Caki2 (cell line): ENCODE data around the gene SLC6A3. TPM values are rescaled to one million over a fixed set of nuclear protein-coding genes. Genes with fewer than 3 reads are reported as not detected.

ENCODE experiments used
- DNase-seq: peaks from one replicate; pipeline ENCODE4 v3.0.0-alpha.2; 2015; ENCODE audit warnings: low read depth
- in situ Hi-C: cut with HindIII; loops from 2 replicates; pipeline ENCODE4 v1.10.0; 2016; ENCODE audit warnings: low sequenced_read_pairs, low pct_unique_long_range_greater_than_20kb, mixed read lengths
- total RNA-seq: library from RNA; depleted of rRNA; stranded (reverse); fragments of >200 nt; shearing (Covaris generic); gene quantifications from 2 replicates; pipeline ENCODE4 v1.2.3, GENCODE V29; 2014; ENCODE audit warnings: low replicate concordance

The SLC6A3 gene
- total RNA-seq, 1 experiment from 2014 or later, result not detected

DNA sequence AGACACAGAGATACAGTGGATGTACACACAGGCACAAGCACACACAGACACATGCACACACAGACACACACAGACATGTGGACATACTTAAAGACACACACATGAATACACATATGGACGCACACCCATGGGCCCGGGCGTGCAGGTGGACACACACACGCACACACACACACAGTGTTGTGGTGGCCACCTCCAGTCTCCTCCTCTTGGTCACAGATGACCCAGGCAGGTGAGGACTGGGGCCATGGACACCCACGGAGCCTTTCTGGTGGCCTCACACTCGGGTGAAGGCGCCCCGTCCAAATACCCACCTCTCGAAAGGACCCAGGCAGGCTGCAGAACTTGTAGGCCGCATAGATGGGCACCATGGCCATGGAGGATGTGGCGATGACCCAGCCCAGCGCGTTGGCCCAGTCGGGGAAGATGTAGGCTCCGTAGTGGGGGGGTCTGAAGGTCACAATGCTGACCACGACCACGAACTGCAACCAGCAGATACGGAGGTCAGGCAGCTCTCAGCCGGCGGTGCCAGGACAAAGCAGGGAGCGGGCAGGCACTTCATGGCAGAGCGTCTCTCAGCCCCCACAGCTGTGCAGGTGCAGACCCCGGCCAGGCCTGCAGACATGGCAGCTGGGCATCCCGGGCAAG, 42.5 kb downstream of the SLC6A3 start:
- no peak for DNase-seq
- in situ Hi-C loops, result no loop called here

DNA sequence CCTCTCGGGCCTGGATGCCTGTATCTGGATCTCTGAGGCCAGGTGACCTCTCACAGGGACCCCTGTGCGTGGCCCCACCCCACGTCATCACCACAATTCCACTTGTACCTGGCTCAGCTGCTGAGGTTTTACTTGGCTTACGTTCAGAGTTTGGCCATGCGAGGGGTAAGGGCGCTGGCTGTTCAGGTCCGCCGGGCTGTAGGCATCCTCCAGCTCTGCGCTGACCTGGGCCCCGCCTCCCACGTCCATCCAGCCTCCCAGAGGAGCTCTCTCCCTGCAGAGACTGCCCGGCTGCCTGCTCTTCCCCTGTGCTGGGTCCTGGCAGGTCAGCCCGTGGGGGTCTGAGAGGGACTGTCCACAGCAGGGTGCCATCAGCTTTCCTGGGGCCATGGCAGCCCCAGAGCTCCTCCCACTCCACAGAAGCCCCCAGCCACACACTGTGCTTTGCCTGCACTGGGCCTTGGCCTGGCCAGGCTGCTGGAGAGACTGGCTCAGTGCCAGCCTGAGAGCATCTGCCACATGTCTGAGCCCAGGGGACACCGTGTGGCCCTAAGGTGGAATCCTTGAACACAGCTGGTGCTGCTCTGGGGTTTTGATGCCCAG, 43.6 kb downstream of the SLC6A3 start:
- no peak for DNase-seq
- in situ Hi-C loops, result no loop called here

DNA sequence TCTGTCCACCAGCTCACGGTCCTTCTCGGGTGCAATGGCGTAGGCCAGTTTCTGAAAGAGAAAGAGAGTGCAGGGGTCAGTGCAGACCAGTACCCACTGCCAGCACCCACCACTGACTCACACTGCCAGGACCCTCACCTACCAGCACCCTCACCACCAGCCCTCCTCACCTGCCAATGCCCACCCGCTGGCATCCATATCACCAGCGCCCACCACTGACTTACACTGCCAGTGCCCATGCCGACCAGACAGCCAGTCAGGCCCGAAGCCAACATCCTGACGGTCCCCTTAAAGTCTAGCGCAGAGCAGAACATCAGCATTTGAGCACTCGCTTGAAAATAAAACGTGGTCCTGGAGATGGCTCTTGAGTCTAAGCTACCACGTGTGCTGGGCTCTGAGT, 44.3 kb downstream of the SLC6A3 start:
- in situ Hi-C loops, result no loop called here
- no peak for DNase-seq

DNA sequence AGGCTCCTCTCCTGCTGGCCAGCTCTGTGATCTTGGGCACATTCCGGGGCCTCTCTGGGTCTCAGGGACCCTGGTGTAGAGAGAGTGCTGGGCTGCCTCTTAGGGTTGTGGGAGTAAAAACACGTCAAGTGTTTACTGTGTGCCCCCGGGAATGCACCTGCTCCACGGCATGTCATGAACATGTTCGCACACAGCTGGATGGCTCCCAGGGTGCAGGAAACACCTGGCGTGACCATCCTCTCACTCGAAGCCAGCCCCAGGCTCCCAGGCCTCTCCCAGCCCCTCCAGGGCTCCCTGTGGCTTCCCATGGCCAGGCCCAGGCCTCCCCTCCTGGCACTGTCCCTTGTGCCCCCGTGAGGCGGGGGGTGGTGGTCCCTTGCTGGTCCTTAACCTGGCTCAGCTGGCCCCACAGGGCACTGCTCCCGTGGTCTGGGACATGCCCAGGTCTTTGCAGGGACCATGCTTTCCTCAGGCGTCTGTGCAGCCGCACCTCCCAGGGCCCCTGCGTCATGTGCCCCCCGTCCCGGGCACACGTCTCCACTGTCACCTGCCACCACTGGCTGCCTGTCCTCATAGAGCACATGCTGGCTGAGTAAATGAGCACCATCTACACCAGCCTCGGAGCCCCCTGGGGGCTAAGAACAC, 44.9 kb downstream of the SLC6A3 start:
- in situ Hi-C loops, result no loop called here

DNA sequence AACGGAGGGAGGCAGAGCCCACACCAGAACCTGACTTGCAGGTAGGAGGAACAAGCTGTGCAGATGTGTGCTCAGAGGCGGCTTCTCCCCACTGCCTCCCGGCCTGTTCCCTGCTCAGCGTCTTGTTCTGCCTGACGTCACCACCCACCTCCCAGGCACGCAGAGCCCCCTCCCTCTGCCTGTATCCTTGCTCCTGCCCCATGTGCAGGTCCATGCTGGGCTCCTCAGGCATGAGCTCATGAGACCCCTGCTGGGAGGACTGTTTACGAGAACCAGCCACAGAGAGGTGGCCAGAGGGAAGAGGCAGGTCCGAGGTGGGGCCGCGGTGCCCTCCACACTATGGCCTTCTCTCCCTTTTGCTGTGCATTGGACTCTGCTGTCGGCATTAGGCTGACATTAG, 45.5 kb downstream of the SLC6A3 start:
- in situ Hi-C loops, result no loop called here
- no peak for DNase-seq

More for the DNA sequence above, 44.9 kb downstream of the SLC6A3 start:
- DNase-seq, result no peak

DNA sequence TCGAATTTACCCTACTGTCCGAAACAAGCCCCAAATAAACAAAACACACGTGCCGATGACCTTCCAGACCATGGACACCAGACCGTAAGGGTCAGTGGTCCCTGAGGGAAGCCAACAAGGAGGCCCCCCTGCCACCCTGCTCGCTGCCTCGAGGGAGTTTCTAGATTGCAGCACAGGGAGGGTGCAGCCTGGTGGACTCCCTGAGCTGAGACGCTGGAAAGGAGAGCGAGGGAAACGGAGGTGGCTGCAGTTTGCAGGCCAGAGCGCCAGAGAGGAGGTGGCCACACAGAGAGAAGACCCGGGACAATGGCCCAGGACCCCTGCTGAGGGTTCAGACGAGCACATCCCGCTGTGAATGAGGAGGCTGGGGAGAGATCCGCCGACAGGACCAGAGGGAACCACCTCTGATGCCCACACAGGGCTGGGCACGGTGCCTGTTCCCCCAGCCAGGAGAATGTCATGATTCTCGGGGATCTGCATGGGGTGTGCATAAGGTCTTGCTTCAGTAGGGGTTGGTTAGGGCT, 48.9 kb downstream of the SLC6A3 start:
- in situ Hi-C loops, result no loop called here
- no peak for DNase-seq

DNA sequence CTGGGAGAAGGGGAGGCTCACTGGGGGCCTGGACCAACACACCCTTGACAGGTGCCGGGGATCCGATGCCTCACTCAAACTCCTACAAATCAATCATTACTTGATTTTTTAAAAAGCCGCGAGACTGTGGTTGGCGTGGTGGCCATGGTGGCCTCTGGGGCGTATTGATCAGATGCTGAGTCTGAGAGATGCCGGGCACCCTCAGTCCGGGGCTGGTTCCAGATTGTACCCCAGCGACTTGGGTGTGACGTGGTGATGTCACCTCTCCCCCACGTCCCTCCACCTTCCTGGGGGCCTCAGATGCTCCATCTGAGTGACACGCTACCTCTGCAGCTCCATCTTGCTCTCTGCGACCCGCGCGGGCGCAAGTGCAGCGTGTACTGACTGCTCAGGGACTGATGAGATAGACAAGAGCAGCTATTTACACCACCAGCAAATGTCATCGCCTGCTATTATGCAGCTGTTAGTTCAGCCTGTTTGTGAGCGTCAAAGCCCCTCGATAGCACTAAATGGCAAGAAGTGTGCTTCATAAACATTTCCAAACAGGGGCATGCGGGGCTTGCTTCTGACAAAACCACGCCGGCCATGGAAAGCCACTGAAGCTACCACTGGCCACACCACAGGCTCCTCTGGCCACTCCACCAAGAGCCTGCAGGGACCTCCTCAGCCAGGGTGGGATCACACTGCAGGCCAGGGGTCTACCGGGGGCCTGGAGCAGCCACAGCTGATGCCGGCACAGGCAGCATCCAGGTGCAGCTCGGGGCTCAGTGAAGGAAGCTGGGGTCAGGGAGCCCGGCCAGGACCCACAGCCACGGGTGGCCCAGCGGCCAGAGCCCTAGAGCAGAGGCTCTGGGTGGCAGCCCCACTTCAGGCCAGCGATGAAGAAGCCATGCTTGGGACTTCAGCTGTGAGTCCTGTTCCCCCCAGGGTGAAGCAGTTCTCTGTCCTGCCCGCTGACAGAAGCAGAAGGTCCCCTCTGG, 50.1 kb downstream of the SLC6A3 start:
- no peak for DNase-seq
- in situ Hi-C loops, result no loop called here

DNA sequence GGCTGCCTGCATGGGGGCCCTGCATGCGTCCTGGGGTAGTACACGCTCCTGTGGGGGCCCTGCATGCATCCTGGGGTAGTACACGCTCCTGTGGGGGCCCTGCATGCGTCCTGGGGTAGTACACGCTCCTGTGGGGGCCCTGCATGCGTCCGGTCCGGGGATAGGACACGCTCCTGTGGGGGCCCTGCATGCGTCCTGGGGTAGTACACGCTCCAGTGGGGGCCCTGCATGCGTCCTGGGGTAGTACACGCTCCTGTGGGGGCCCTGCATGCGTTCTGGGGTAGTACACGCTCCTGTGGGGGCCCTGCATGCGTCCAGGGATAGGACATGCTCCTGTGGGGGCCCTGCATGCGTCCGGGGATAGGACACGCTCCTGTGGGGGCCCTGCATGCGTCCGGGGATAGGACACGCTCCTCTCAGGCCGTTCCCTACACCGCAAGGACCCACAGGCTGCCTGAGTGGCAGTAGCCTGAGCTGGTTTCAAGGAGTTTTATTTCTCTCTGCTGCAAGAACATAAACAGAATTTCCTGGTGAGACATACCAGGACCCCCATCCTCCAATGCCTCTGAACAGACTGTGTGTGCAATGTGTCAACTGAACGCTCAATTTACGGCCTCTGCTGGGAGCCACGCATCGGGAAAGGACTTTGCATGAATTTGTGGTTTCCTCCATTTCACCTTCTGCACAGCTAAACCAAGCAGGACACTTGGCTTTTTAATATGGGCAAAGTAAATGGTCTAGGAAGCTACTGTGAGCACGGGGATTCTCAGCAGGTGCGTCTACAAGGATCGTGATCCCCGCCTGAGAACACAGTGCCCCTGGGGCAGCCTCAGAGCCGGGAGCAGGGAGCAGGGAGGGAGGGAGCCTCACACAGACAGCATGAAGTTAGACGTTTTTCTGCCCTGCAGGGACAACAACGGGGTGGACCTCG, 51.4 kb downstream of the SLC6A3 start:
- no peak for DNase-seq
- in situ Hi-C loops, result no loop called here

DNA sequence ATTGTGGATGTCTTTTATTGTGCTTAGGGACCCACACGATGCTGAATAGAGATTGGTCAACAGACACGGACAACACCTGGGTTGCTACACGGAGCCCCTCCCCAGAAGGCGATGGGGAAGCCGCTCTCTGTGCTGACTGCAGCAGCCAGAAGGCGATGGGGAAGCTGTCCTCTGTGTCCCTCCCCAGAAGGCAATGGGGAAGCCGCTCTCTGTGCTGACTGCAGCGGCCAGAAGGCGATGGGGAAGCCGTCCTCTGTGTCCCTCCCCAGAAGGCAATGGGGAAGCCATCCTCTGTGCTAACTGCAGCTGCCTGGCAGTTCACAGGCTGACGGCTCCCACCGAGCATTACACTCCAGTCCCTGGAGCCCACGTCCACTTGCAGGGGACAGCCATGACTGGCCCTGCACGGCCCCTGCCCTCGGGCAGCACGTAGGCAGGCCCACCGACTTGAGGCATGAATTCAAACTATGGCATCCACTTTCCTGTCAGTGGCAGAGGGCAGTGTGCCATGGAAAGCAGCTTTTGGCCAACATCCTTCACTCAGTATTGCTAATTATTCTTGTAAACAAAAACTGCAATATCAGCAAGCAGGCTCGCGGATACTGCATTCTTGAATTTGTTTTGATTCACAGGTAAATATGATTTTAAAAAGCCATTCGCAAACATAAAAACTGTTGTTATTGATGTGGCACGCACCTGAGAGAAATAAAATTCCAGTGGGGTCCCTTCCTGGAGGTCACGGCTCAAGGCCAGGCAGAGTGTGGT, 52.3 kb downstream of the SLC6A3 start:
- in situ Hi-C loops, result no loop called here
- DNase-seq, result no peak

DNA sequence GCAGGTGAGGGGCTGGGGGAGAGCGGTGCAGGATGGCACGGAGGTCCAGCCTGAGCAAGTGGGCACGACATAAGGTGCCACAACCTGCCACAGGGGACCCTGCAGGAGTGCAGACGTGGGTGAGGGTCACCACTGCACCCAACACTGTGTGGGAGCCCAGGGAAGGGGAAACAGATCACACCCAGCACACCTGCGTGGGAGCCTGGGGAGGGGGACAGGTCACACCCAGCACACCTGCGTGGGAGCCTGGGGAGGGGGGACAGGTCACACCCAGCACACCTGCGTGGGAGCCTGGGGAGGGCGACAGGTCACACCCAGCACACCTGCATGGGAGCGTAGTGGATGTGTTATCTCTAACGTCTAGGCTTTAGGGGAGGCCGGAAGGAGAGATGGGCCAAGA, 53.0 kb downstream of the SLC6A3 start:
- DNase-seq, result no peak
- in situ Hi-C loops, result no loop called here

DNA sequence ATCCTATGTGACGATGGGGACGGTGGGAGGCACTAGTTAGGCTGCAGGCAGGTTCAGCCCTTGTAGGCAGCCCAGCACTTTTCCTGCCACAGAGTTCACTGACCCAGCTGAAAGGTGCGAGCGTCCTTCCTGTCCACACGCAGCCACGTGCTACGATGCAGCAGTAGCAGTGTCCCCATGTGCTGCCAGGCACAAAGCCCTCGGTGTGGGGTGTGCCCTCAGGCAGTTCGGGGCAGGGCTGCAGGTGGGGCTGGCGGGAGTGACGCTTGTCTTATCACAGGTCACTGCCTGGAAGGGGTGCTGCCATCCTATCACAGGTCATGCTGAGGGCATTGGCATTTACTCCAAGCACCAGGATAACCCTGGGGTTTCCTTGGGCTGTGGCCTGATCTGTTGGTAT, 53.5 kb downstream of the SLC6A3 start:
- DNase-seq, result no peak
- in situ Hi-C loops, result no loop called here

DNA sequence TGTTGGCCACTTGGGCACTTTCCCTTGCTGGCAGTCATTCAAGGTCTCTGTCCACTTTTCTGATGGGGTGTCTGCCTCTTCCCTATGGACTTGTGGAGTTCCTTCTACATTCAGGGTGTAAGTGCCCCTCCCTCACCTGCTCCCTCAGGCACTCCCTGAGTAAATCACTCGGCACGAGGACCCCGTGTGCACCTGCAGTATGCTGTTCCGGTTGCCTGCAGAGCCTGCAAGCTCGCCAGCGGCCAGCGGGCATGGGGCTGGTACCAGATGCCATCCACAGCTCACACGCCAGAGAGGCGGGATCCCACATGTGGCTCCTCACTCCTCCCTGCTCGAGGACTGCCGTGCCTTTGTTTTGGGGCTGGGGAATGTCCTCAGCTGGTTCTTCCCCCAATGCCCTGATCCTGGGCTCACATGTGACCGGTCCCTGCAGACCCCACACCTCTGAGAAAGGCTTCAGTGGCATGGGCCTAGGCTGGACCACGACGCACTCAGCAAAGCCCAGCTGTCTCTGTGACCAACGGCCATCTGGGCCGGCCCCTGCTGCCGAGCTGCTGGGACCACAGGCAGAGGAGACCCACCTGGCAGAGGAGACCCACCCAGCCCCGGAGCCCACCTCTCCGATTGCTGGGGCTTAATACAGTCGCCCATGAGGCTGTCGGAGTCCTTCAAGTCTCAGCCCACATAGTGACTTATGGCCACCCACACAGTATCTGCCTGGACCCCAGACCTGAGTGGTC, 54.2 kb downstream of the SLC6A3 start:
- no peak for DNase-seq
- in situ Hi-C loops, result no loop called here

DNA sequence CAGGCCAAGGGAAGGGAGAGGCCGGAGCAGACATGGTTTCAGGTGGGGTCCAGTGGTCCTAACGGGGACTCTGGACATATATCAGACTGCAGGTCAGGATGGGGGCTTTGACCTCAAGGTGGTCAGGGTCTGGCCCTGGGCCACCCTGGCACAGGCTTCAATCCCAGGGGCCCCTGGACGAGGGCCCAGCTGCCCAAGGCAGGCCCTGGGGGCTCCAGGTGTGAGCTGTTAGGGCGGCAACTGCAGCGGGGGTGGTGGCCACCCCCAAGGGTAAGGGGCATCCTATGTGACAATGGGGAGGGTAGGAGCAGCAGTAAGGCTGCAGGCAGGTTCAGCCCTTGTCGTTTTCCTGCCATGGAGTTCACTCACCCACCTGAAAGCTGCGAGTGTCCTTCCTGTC, 54.9 kb downstream of the SLC6A3 start:
- DNase-seq, result no peak
- in situ Hi-C loops, result no loop called here

DNA sequence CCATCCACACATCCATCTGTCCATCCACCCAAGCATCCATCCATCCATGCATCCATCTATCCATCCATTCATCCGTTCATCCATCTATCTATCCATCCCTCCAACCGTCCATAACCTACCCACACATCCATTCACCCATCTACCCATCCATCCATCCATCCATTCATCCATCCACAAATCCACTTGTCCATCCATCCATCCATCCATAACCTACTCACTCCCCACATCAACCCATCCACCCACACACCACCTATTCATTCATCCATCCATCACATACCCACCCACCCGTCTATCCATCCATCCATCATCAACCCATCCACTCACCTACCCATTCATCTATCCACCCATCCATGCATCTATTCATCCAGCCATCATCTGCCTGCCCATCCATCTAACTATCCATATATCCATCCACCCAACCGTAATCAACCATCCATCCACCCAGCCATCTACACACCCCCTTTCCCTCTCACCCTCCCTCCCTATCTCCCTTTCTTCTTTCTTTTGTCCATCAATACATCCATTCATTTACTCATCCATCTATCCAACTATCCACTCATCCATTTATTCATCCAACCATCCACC, 56.8 kb downstream of the SLC6A3 start:
- no peak for DNase-seq
- in situ Hi-C loops, result no loop called here

DNA sequence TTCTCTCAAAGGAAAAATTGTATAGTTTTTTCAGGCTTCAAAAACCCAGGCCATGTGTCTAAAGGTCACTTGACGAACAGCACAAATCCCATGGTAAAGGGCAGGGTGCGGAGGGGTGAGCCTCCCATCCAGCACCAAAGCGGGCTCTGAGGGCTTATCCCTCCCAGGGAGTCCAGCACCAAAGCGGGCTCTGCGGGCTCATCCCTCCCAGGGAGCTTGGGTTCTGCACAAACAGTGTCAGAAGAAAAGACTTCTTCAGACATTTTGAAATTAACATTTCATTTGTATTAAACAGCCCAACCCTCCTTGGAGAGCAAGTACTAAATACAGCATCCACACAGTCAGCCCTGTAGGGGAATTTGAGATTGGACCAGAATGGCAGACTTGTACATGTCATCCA, 57.4 kb downstream of the SLC6A3 start:
- in situ Hi-C loops, result no loop called here
- DNase-seq, result no peak
